T-cell (primary cell): ENCODE data around the gene EFCAB6. TPM values are rescaled to one million over a fixed set of nuclear protein-coding genes. Genes with fewer than 3 reads are reported as not detected.

Source experiments
- ATAC-seq, 4 experiments: fragments of 200-7000 bp in 3 of 4; fragments of 150-1000 bp in 1 of 4; cut with Tn5 transposase; replicated peaks in 1 of 4; 1 replicate in 3 of 4; 2 replicates in 1 of 4; pipeline ENCODE4 v1.10.0; 2021; ENCODE audit warnings: moderate library complexity in 3 of 4, mild to moderate bottlenecking in 2 of 4, moderate number of reproducible peaks in 1 of 4
- CTCF ChIA-PET, 2 donors: fragments of 300-600 bp; sonication (Branson Sonifier 250); formaldehyde crosslinking; loops; one replicate each; lab custom pipeline; 2022; ENCODE audit warnings: antibody characterized with exemption in 2 of 2; lab: Charles Lee
- POLR2A ChIA-PET, 2 donors: fragments of 300-600 bp; sonication (Branson Sonifier 250); formaldehyde crosslinking; loops; one replicate each; lab custom pipeline; 2022; ENCODE audit warnings: antibody characterized with exemption in 2 of 2; lab: Charles Lee
- DNase-seq, 35 experiments: peaks; one replicate each; pipeline versions ENCODE4 v3.0.0 to v3.0.0-alpha.2; 2013 to 2023
- H3K27ac ChIP-seq: one replicate; pipeline ENCODE4 v1.5.1; 2013; ENCODE audit warnings: low read length
- H3K27me3 ChIP-seq, 2 experiments: replicated peaks in 1 of 2; 1 replicate in 1 of 2; 2 replicates in 1 of 2; pipeline versions ENCODE4 v1.6.1 to v1.7.0; 2013; ENCODE audit warnings: low read length in 1 of 2, mixed read lengths in 1 of 2; ENCODE audit not compliant: control insufficient read depth in 2 of 2, insufficient read depth in 2 of 2; ENCODE audit errors: extremely low read depth in 1 of 2
- H3K36me3 ChIP-seq, 2 donors: 1 replicate in 1 of 2; 2 replicates in 1 of 2; pipeline versions ENCODE4 v1.6.1 to v1.7.0; 2013; ENCODE audit warnings: low read length in 1 of 2; ENCODE audit not compliant: control insufficient read depth in 2 of 2, insufficient read depth in 1 of 2; ENCODE audit errors: extremely low read depth in 1 of 2
- H3K4me1 ChIP-seq, 2 experiments: 1 replicate in 1 of 2; 2 replicates in 1 of 2; pipeline versions ENCODE4 v1.6.1 to v1.7.0; 2013; ENCODE audit warnings: low read length in 2 of 2, mixed read lengths in 1 of 2; ENCODE audit not compliant: insufficient read depth in 2 of 2, control insufficient read depth in 1 of 2; ENCODE audit errors: extremely low read depth in 1 of 2
- H3K4me3 ChIP-seq, 2 donors: 1 replicate in 1 of 2; 2 replicates in 1 of 2; pipeline versions ENCODE4 v1.5.1 to v1.7.0; 2013; ENCODE audit warnings: mild to moderate bottlenecking in 2 of 2, low read length in 1 of 2, moderate library complexity in 1 of 2; ENCODE audit not compliant: control insufficient read depth in 1 of 2; ENCODE audit errors: extremely low read depth in 1 of 2
- H3K9me3 ChIP-seq: 2 replicates; pipeline ENCODE4 v1.7.0; 2013
- H3K27ac Mint-ChIP-seq, 2 donors: one replicate each; pipeline ENCODE4 v1.8.0; 2020 to 2021; ENCODE audit warnings: mild to moderate bottlenecking in 2 of 2, mixed read lengths in 2 of 2
- H3K27me3 Mint-ChIP-seq, 2 donors: one replicate each; pipeline ENCODE4 v1.8.0; 2021 to 2022; ENCODE audit warnings: mixed read lengths in 2 of 2
- H3K36me3 Mint-ChIP-seq: one replicate; pipeline ENCODE4 v1.8.0; 2021; ENCODE audit warnings: mixed read lengths
- H3K4me1 Mint-ChIP-seq, 3 donors: one replicate each; pipeline ENCODE4 v1.8.0; 2020 to 2022; ENCODE audit warnings: mixed read lengths in 3 of 3, mild to moderate bottlenecking in 1 of 3
- H3K4me3 Mint-ChIP-seq, 3 donors: one replicate each; pipeline ENCODE4 v1.8.0; 2020 to 2022; ENCODE audit warnings: mild to moderate bottlenecking in 3 of 3, mixed read lengths in 3 of 3, moderate library complexity in 3 of 3
- H3K9me3 Mint-ChIP-seq, 3 donors: one replicate each; pipeline ENCODE4 v1.8.0; 2020 to 2022; ENCODE audit warnings: mixed read lengths in 3 of 3
- WGBS: methylation state at CpG from one replicate; pipeline ENCODE4 v1.1.5; 2013; ENCODE audit warnings: missing lambda C conversion rate; ENCODE audit not compliant: insufficient coverage; 5-methylcytosine and 5-hydroxymethylcytosine counted together
- total RNA-seq, 35 experiments: library from RNA in 6 of 35; stranded (reverse) in 6 of 35; fragments of 120-200 nt in 1 of 35; gene quantifications; one replicate each; pipeline versions ENCODE4 v1.2.1 to v1.2.4 and lab custom pipeline; 2013 to 2026

Gene EFCAB6
- total RNA-seq, 5 donors from 2014 or later (not counting 1 experiment from before 2014, with no cell fraction given): 0.26 to 0.89 (median 0.53) TPM

GRCh38 chr22:43843783-43844530, 31.9 kb upstream of the EFCAB6 start:
- POLR2A ChIA-PET: no interaction called here
- Histone ChIP-seq H3K9me3 (no peaks in the 10 kb centered on the region), H3K4me3 (no peak overlapping the region), H3K27me3 (peaks cover 0 to 34% of the 10 kb centered on the region in 2 experiments), H3K27ac (no peak overlapping the region), H3K36me3 (no peaks in the 10 kb centered on the region), H3K4me1 (no peaks in the 10 kb centered on the region)
- no peaks in the 10 kb centered on the region for H3K4me1 Mint-ChIP-seq
- H3K27me3 Mint-ChIP-seq: peaks cover 0 to 1% of the 10 kb centered on the region in 2 donors
- CTCF ChIA-PET: no interaction called here
- H3K36me3 Mint-ChIP-seq: no peaks in the 10 kb centered on the region
- ATAC-seq (no peak), DNase-seq (no peak)
- WGBS: 88% methylated on average over 12 of the region's 21 CpGs
- no peak overlapping the region for H3K27ac Mint-ChIP-seq
- no peaks in the 10 kb centered on the region for H3K9me3 Mint-ChIP-seq
- no peak overlapping the region for H3K4me3 Mint-ChIP-seq

GRCh38 chr22:43841742-43842141, 29.6 kb upstream of the EFCAB6 start:
- CTCF ChIA-PET: no interaction called here
- no peaks in the 10 kb centered on the region for H3K9me3 Mint-ChIP-seq
- H3K4me3 Mint-ChIP-seq: no peak overlapping the region
- Histone ChIP-seq H3K27me3 (peaks cover 0 to 25% of the 10 kb centered on the region in 2 experiments), H3K36me3 (no peaks in the 10 kb centered on the region), H3K27ac (no peak overlapping the region), H3K9me3 (no peaks in the 10 kb centered on the region), H3K4me3 (no peak overlapping the region), H3K4me1 (no peaks in the 10 kb centered on the region)
- no peaks in the 10 kb centered on the region for H3K27me3 Mint-ChIP-seq
- no peak for ATAC-seq
- no peaks in the 10 kb centered on the region for H3K4me1 Mint-ChIP-seq
- 88% methylated on average over 18 of the region's 21 CpGs for WGBS
- POLR2A ChIA-PET: no interaction called here
- no peak for DNase-seq
- no peak overlapping the region for H3K27ac Mint-ChIP-seq
- no peaks in the 10 kb centered on the region for H3K36me3 Mint-ChIP-seq

DNA sequence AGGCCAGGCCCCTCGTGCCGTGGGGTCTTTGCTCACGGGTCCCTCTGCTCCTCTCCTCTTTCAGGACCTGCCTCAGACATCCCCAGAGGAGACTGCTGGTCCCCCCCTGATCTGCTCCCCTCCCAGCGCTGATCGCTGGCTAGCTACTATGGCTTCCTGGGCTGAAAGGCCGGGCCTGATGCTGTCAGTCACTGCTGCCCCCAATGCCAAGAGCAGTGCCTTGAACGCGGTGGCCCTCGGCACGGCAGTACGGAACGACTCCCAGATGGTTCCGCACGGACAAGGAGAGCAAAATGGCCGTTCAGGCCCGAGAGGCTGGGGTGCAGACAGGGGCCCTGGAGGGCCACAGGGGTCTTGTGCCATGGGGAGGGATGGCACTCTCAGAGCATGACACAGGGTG, 28.7 kb upstream of the EFCAB6 start:
- ChIA-PET POLR2A (no interaction called here), CTCF (no interaction called here)
- Mint-ChIP-seq H3K9me3 (no peaks in the 10 kb centered on the region), H3K36me3 (no peaks in the 10 kb centered on the region), H3K4me1 (no peaks in the 10 kb centered on the region), H3K27ac (no peak overlapping the region), H3K4me3 (no peak overlapping the region), H3K27me3 (no peaks in the 10 kb centered on the region)
- Histone ChIP-seq H3K4me3 (no peak overlapping the region), H3K27ac (no peak overlapping the region), H3K27me3 (peaks cover 0 to 27% of the 10 kb centered on the region in 2 experiments), H3K9me3 (no peaks in the 10 kb centered on the region), H3K4me1 (no peaks in the 10 kb centered on the region), H3K36me3 (no peaks in the 10 kb centered on the region)
- 79% methylated on average over 12 of the region's 16 CpGs for WGBS
- DNase-seq (no peak), ATAC-seq (no peak)

- POLR2A ChIA-PET: no interaction called here
- CTCF ChIA-PET: no interaction called here
- DNase-seq: no peak
These were observed 28.3 kb upstream of the EFCAB6 start for GRCh38 chr22:43840431-43840830.

DNA sequence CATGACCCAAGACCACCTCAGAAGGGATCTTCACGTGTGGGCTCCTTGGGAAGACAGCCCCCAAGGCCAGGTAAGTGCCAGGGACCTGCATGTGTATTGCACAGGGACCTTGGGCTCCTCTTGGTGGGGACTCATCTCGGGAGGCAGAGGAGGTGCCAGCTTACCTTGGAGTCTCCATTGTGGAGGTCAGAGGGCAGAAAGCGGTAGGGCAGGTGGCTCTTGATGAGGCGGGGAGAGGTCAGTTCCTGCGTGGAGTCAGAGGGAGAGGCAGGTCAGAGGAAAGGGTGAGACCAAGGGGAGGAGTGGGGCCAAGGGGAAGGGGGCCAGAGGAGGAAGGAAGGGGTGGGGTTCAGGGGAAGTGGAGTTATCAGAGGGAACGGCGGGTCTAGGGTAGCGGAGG, 27.7 kb upstream of the EFCAB6 start:
- Mint-ChIP-seq H3K4me1 (no peaks in the 10 kb centered on the region), H3K4me3 (no peak overlapping the region), H3K36me3 (no peaks in the 10 kb centered on the region), H3K27me3 (peaks cover 0 to 9% of the 10 kb centered on the region in 2 donors), H3K9me3 (no peaks in the 10 kb centered on the region), H3K27ac (no peak overlapping the region)
- H3K4me3 ChIP-seq: no peak overlapping the region
- 55% methylated on average over 8 of the region's 8 CpGs for WGBS
- no peak for DNase-seq
- peaks cover 0 to 36% of the 10 kb centered on the region in 2 experiments for H3K27me3 ChIP-seq
- ChIA-PET CTCF (no interaction called here), POLR2A (no interaction called here)
- ATAC-seq: no peak
- no peaks in the 10 kb centered on the region for H3K36me3 ChIP-seq
- no peak overlapping the region for H3K27ac ChIP-seq
- H3K9me3 ChIP-seq: no peaks in the 10 kb centered on the region
- no peaks in the 10 kb centered on the region for H3K4me1 ChIP-seq

More at GRCh38 chr22:43840431-43840830, 28.3 kb upstream of the EFCAB6 start:
- Mint-ChIP-seq H3K27me3 (peaks cover 0 to 4% of the 10 kb centered on the region in 2 donors), H3K9me3 (no peaks in the 10 kb centered on the region), H3K4me1 (no peaks in the 10 kb centered on the region), H3K36me3 (no peaks in the 10 kb centered on the region), H3K4me3 (no peak overlapping the region), H3K27ac (no peak overlapping the region)
- Histone ChIP-seq H3K27me3 (peaks cover 0 to 31% of the 10 kb centered on the region in 2 experiments), H3K4me1 (no peaks in the 10 kb centered on the region), H3K36me3 (no peaks in the 10 kb centered on the region), H3K4me3 (no peak overlapping the region), H3K27ac (no peak overlapping the region), H3K9me3 (no peaks in the 10 kb centered on the region)
- no peak for ATAC-seq
- 87% methylated on average over 11 of the region's 13 CpGs for WGBS

DNA sequence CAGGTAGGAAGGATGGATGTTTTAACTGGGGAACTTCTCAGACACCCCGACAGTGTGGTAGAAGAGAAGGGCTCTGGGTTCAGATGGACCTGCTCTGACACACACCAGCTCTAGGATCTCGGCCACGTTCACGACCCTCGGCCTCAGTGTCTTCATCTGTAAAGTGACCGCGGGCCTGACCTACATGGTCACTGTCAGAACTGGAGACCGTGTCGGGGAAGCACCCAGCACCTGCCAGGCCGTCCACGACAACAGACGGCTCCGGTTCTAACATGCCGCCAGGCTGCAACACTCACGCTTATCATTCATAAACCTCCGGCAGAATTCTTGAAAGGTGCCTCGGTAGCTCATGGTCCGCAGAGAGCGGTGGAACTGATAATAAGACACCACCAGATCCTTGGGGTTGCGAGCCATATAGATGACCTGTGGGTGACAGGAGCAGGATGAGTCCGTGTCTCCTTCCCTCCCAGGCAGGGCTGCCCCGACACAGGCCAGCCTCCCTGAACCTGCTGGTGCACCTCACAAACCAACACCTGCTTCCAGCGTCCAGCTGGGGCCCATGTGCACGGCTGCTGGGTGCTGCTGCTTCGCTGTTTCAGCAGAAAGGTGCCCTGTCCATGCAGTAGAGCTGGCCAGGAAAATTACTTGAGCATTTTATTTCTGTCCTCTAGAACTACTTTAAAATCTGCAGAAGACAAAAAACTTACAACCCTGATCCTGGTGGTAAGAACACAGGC, 26.6 kb upstream of the EFCAB6 start:
- ChIA-PET CTCF (no interaction called here), POLR2A (no interaction called here)
- peaks cover 0 to 31% of the 10 kb centered on the region in 2 experiments for H3K27me3 ChIP-seq
- ATAC-seq: peak in 1 of 4 experiments; percentile 20
- Mint-ChIP-seq H3K27me3 (peaks cover 0 to 9% of the 10 kb centered on the region in 2 donors), H3K36me3 (no peaks in the 10 kb centered on the region), H3K9me3 (no peaks in the 10 kb centered on the region), H3K4me1 (no peaks in the 10 kb centered on the region), H3K27ac (no peak overlapping the region), H3K4me3 (no peak overlapping the region)
- H3K9me3 ChIP-seq: no peaks in the 10 kb centered on the region
- H3K4me1 ChIP-seq: no peaks in the 10 kb centered on the region
- DNase-seq: no peak
- no peak overlapping the region for H3K27ac ChIP-seq
- no peak overlapping the region for H3K4me3 ChIP-seq
- WGBS: 89% methylated on average over 25 of the region's 25 CpGs
- no peaks in the 10 kb centered on the region for H3K36me3 ChIP-seq
